ENCODE measurements around the gene CEMIP.
A peak's percentile ranks its signal among the peaks of the same experiment; 100 is the strongest.

CEMIP gene

DNA sequence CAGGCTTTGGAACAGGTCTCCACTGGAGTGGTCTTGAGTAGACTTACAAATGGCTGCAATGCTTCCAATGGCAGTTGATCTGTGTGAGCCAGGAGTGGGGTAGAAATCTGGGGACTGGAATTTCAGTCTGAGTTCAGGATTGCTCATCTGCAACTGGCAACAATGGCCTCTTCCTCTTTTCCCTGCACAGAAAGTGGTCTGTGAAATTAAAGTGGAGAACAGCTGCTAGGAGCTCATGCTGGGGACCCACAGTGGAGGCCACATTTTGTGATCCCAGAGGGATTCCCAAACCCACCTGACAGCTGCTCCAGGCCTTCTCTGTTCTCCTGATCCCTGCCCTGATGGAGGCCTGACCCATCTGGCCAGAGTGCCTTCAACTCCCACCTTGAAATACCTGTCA lies 49.6 kb downstream of the CEMIP start:
- DNase-seq, result no peak

DNA sequence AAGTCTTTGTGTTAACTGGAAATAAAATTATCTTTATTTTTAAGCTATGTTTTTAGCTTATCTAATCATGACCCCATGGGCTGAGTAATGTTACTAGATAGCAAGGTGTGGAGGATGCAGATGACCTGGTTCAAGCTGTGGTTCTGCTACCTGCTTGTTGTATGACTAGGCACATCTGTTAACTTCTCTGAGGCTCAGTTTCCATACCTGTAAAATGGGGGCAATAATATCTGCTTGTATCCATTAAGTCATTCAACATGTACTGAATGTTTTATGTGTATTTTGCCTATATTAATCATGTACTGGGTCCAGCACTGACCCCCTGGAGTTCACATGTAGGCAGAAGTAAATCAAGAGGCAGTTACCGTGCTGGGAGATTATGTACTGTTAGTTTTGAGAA lies 51.5 kb downstream of the CEMIP start:
- no peak for DNase-seq

DNA sequence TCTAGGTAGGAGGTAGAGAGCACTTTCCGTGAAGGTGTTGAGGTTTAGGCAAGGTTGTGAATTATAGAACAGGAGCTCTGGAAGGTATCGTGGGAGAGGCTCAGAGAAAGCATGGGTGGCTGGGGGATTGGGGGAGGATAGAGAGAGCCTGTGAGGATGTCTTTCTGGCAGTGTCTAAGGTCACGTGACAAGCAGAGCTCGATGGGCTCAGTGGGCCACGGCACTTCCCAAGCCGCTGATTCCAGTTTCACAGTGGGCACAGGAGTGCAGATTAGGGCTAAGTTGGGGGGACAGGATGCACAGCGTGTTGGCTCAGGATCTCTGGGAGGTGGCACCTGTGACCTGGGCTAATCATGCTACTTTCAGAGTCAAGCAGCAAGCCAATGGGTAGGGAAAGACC lies 52.0 kb downstream of the CEMIP start:
- DNase-seq, result no peak

DNA sequence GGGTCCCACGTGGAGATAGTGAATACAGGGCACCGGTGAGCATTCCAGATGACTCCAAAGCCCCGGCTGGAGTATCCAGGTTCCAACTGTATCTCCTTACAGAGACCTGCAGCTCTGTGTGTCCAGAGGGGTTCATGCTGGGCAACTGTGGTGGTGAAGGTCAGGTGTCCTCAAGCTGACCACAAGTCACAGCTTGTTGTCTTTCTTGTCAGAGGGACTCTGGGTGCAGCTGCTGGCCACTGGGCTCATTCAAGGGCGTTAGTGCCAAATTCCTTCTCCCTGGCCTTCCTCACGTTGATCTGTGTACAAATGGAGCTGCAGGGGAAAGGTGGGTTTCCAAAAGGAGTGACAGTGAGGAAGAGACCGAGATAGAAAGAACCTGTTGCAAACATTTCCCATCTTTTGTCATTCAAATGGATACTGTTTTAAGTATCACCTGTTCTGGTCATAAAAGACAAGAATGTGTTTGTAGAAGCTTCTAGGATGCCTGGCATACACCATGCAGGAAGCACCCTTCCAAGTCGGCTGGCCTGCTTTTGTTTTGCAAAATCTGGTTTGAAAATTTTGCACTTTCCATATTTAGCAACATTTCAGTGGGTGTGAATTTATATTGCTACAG lies 52.5 kb downstream of the CEMIP start:
- no peak for DNase-seq

GRCh38 chr15:80832686-80833085 lies 53.5 kb downstream of the CEMIP start:
- no peak for DNase-seq

- no peak for DNase-seq
Observed at GRCh38 chr15:80834402-80834801, 55.2 kb downstream of the CEMIP start.

GRCh38 chr15:80834906-80835305 lies 55.7 kb downstream of the CEMIP start:
- no peak for DNase-seq

GRCh38 chr15:80835336-80835735 lies 56.2 kb downstream of the CEMIP start:
- no peak for DNase-seq

- DNase-seq, result no peak
Observed at GRCh38 chr15:80836223-80836622, 57.1 kb downstream of the CEMIP start.

- DNase-seq, result no peak
Observed at GRCh38 chr15:80837006-80837405, 57.8 kb downstream of the CEMIP start.

DNA sequence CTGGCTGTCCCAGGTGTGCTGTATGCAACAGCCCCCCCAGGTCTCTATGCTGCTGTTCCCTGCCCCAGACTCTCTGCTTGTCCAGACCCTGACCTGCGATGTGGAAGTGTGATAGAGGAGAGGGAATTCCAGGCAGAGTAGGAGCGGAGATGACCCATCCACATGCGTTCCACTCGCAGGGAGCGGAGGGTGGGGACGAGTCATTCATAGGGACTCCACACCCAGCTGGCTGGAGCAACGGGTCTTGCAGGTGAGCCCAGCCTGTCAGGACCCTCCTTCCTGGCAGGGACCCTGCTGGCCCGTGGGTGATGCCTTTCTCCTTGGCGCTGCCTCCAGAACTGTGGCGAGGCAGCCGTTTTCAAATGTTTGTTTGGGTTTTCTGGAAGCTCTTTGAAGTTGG lies 58.8 kb downstream of the CEMIP start:
- no peak for DNase-seq

DNA sequence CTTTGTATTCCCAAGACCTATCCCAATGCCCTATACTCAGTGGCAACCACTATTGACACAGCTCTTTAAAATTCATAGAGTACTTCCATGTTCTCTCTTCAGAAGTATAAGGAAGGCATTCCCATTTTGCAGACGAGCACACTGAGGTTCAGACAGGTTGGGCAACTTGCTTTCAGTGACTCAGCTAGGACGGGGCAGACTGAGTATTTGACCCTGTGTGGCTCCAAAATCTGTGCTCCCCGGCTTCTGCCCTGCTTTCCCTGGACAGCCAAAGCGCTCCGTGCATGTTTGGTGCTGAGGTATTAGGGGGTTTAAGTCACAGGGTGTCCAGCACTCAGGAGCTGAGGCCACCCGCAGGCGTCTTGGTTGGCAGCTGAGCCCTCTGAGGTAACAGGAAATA lies 59.5 kb downstream of the CEMIP start:
- no peak for DNase-seq

GRCh38 chr15:80839764-80840130 lies 60.6 kb downstream of the CEMIP start:
- DNase-seq, result no peak

DNA sequence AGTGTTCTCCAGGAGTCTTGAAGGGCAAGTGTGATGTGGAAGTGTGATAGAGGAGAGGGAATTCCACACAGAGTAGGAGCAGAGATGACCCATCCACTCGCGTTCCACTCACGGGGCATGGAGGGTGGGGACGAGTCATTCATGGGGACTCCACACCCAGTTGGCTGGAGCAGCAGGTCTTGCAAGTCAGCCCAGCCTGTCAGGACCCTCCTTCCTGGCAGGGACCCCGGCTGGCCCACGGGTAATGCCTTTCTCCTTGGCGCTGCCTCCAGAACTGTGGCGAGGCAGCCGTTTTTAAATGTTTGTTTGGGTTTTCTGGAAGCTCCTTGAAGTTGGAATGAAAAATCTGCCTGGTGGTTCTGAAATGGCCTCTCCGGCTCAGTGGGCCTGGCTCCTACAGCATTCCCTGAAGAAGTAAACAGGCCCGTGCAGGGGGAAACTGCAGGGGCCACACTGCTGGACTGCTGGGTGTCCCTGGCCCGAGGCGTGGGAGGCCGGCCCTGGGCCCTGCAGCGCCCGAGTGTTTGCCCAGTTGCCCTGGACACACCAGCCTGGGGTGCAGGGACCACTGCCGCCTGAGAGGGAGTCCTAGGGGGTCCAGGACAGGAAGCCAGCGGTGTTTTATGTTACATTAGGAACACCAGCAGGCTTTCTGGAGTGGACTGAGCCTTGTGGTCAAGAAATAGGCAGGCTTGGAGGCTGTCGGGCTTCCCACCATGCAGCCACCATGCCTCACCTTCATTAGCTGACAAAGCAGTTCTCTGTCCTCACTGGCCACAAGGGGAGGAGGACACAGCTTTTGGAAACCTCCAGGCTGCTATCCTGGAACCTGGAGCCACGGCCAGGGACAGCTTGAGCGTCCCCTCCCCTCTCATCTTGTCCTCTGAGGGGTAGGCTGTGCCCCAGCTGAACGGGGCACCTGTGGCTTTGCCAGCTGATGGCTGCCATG lies 61.3 kb downstream of the CEMIP start:
- DNase-seq, result no peak

- no peak for DNase-seq
Observed at GRCh38 chr15:80841541-80841940, 62.4 kb downstream of the CEMIP start.

DNA sequence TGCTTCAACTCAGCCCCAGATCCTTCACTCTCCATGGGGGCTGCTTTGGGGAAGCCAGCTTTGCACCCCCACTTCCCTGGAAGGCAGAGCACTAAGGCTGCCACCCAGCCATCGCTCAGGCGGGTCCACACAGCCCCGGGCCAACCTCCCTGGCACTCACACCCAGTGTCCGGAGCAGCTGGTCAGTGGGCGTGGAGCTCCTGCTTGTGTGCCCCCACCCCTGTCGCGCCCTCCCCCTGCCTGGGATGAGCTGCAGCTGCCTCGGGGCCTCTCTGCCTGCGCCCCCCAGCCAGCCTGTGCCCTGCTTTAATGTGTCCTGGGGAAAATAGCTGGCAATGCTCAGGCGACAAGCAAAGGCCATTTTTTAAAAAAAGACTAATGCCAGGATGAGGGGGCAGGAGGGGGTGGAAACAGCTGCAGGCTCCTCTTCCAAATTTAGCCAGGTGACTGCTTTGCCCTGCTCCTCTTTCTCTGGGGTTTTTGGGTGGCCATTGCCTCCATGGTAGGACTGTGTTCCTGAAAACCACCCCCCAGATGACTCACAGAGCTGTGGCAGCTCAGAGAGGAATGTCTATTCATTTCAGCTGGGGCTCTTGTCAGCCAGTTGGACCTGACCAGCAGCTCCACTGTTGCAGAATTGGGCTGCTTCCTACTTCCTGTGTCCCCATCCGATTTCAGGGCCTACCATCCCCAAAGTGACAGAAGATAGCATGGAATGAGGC lies 65.0 kb downstream of the CEMIP start:
- DNase-seq, result no peak

- no peak for DNase-seq
Observed at GRCh38 chr15:80846031-80846815, 67.1 kb downstream of the CEMIP start.

DNA sequence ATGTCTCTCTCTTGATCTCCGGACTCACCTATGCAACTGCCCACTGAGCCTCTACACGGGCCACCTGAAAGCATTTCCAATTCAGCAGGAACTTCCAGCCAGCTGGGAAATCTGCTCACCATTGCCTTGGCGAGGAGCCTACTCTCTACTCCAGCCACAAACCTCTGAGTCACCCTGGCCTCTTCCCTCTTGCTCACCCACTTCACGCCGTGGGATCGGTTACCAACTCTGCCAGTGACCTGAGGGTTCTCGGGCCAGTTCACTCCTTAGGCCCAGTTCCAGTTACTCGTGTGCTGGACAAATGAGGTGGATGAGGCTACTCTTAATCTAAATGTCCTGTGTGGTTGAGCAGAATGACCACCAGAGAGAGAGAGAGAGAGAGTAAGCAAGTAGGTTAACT lies 70.1 kb downstream of the CEMIP start:
- no peak for DNase-seq

- DNase-seq, result no peak
Observed at GRCh38 chr15:80850941-80851451, 71.8 kb downstream of the CEMIP start.

DNA sequence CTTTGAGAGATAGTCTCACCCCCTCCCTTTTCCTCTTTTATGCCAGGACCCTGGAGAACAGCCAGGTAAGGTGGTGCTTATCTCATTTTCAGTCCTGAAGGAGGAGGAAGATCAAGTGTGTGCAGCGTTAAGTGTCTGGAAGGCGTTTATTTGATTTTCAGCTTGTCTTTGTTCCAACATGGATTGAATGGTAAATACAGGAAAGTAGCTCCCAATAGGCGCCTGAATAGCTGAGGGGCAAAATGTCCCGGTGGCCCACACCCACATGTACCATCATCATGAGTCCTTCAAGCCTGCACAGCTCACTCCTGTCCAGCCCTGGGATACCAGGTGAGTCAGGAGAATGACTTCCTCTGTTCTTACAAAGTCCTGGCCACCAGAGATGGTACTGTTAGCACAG lies 73.5 kb downstream of the CEMIP start:
- no peak for DNase-seq

DNA sequence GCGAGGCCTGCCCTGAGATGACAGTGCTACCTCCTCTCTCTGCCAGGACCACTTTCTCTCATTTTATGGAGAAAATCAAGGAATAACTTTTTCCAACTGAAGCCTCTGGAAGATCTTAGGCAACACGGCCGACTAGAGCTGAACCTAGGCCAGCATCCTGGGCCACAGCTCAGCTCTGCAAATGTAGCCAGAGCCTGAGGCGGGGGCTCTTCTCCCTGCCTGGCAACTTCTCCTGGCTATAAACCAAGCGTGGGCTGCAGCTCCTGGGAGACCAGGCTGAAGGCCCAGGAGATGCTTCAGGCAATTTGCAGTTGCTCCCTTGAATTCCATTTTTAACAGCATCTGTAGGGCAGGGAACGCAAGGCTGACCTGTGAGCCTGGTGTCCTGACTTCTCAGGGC lies 74.9 kb downstream of the CEMIP start:
- no peak for DNase-seq

- no peak for DNase-seq
Observed at GRCh38 chr15:80855206-80855605, 76.0 kb downstream of the CEMIP start.

GRCh38 chr15:80856400-80856799 lies 77.2 kb downstream of the CEMIP start:
- DNase-seq, result peak; percentile 48

Data from COR-L47 (cell line).